Osteocyte (in vitro differentiated cells): ENCODE data around the gene THBS4. TPM values are rescaled to one million over a fixed set of nuclear protein-coding genes. Genes with fewer than 3 reads are reported as not detected.

Experiments
- DNase-seq: peaks from one replicate; pipeline ENCODE4 v3.0.0; 2021; ENCODE audit warnings: mixed read lengths; ENCODE audit not compliant: unreplicated experiment; ENCODE audit errors: extremely low spot score
- H3K27ac Mint-ChIP-seq: one replicate; pipeline ENCODE4 v1.8.0; 2021; ENCODE audit warnings: mild to moderate bottlenecking, mixed read lengths; ENCODE audit not compliant: unreplicated experiment
- H3K27me3 Mint-ChIP-seq: one replicate; pipeline ENCODE4 v1.8.0; 2021; ENCODE audit warnings: mixed read lengths; ENCODE audit not compliant: unreplicated experiment
- H3K36me3 Mint-ChIP-seq: one replicate; pipeline ENCODE4 v1.8.0; 2021; ENCODE audit warnings: mixed read lengths; ENCODE audit not compliant: unreplicated experiment
- H3K4me1 Mint-ChIP-seq: one replicate; pipeline ENCODE4 v1.8.0; 2021; ENCODE audit warnings: mixed read lengths; ENCODE audit not compliant: unreplicated experiment
- H3K4me3 Mint-ChIP-seq: one replicate; pipeline ENCODE4 v1.8.0; 2021; ENCODE audit warnings: mild to moderate bottlenecking, moderate library complexity, mixed read lengths; ENCODE audit not compliant: unreplicated experiment
- H3K9me3 Mint-ChIP-seq: one replicate; pipeline ENCODE4 v1.8.0; 2021; ENCODE audit warnings: mixed read lengths; ENCODE audit not compliant: unreplicated experiment
- CTCF ChIP-seq: fragments of 200-600 bp; sonication (generic); IDR thresholded peaks from 2 replicates; pipeline ENCODE4 v1.5.0; 2021; ENCODE audit warnings: antibody characterized with exemption, mild to moderate bottlenecking, moderate library complexity
- total RNA-seq: library from RNA; stranded (reverse); gene quantifications from 2 replicates; pipeline ENCODE4 v1.2.1, GENCODE V29; 2021

Gene THBS4
- total RNA-seq, 1 donor from 2014 or later, result 1.4 TPM

- Mint-ChIP-seq H3K9me3 (peaks cover 6% of the 10 kb centered on the region), H3K27ac (peak overlapping the region; percentile 84), H3K4me3 (peak overlapping the region; percentile 15), H3K36me3 (no peaks in the 10 kb centered on the region), H3K27me3 (no peaks in the 10 kb centered on the region), H3K4me1 (peaks cover 36% of the 10 kb centered on the region)
- no peak for DNase-seq
- TF ChIP-seq CTCF, result no peak
Observed at GRCh38 chr5:80128141-80128540, 93.0 kb downstream of the THBS4 start.

- H3K36me3 Mint-ChIP-seq, result no peaks in the 10 kb centered on the region
- H3K27ac Mint-ChIP-seq, result no peak overlapping the region
- no peak for TF ChIP-seq CTCF
- DNase-seq, result no peak
- no peaks in the 10 kb centered on the region for H3K27me3 Mint-ChIP-seq
- H3K4me1 Mint-ChIP-seq, result peaks cover 36% of the 10 kb centered on the region
- no peak overlapping the region for H3K4me3 Mint-ChIP-seq
- peaks cover 6% of the 10 kb centered on the region for H3K9me3 Mint-ChIP-seq
Observed at GRCh38 chr5:80129146-80129545, 94.0 kb downstream of the THBS4 start.

Other genes starting within 250 kb of the THBS4 start
- 12.7 and 14.2 TPM in 2 replicates for gene MTX3, start 44.1 kb upstream of the THBS4 start, total RNA-seq
- 40.6 and 43.2 TPM in 2 replicates for gene SERINC5, start 220.7 kb downstream of the THBS4 start, total RNA-seq